ENCODE measurements around the gene ZNF581. TPM values are rescaled to one million over a fixed set of nuclear protein-coding genes. Genes with fewer than 3 reads are reported as not detected.

ZNF581 gene
- total and polyA plus RNA-seq, 9 donors, result 11.2 to 40.2 (median 34.0) TPM

DNA sequence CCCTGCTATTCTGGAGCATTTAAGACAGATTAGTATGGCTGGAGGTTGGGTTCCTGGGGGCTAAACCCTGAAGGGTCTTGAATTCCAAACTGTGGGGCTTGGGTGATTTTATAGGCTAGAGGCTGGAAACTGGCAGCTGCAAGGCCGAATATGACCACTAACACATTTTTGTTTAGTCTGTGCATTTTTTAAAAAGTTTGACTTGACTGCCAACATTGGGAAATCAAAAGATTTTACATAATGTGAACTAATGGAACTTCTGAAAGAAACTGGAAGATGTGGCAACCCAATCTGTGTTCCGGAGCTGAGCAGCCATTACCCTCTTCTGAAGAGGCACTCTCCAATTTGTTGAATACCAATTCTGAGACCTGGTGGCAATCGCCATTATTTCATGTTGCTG lies 24.2 kb upstream of the ZNF581 start:
- H3K9me3 ChIP-seq, result no peaks in the 10 kb centered on the region
- no peak overlapping the region for H3K4me3 ChIP-seq
- WGBS, 3 donors, result 26 to 49% (median 40%) methylated on average over 3 of the region's 3 CpGs
- no peaks in the 10 kb centered on the region for H3K27me3 ChIP-seq
- TF ChIP-seq EP300 (IDR thresholded peaks at IDR 0.05) (no peak), POLR2A (IDR thresholded peaks at IDR 0.05) (no peak), CTCF (IDR thresholded peaks at IDR 0.05) (no peak)
- peaks cover 2% of the 10 kb centered on the region for H3K4me1 ChIP-seq (ENCODE audit: insufficient read depth)
- no peak for DNase-seq
- intact Hi-C loops (cut with DNase I), result no loop called here
- H3K27ac ChIP-seq, result no peak overlapping the region
- H3K36me3 ChIP-seq, result no peaks in the 10 kb centered on the region

DNA sequence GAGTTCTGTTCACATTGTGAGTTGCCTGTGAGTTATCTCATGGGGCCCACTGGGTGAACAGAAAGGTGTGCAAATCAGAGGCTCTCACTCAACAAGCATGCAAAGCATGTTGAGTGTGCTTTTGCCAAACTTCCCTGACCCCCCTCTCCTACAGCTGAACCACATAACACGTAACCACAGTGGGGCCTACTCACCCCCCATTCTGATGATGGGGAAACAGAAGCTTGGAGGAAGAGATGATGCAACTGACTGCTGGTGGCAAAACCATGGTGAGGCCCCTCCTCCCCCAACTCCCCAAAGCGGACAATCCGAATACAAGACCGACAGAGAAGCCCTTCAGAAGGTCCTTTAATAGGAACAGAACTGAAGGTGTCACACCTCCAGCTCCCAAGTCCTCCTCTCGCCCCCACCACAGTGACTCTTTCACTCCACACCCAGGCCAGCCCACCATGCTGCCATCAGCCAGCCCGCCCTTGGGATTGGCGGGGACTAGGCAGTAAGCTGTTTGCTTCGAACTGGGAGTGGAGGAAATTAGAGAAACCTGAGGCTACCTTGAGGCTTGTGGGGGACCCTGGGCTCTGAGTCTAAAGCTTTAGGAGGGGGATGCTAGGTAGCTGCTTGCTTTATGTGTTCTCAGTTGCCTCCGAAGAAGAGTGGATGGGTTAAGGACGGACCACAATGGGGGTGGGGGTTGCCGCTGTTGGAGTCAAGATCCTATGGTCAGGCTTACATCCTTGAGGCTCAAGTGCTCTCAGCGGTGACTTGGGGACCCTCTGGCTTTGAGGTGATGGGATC lies 22.8 kb upstream of the ZNF581 start:
- no peak for DNase-seq
- intact Hi-C loops (cut with DNase I), result loop anchor here in 1 of 4 donors (5.0 kb wide), 1 partner anchor 103 kb away; no protein-coding TSS in a partner anchor
- Histone ChIP-seq H3K27ac (no peak overlapping the region), H3K36me3 (no peaks in the 10 kb centered on the region), H3K4me3 (no peak overlapping the region), H3K9me3 (no peaks in the 10 kb centered on the region), H3K4me1 (ENCODE audit: insufficient read depth) (peaks cover 4% of the 10 kb centered on the region), H3K27me3 (no peaks in the 10 kb centered on the region)
- WGBS, 3 donors, result 88 to 93% (median 89%) methylated on average over 12 of the region's 12 CpGs
- TF ChIP-seq EP300 (IDR thresholded peaks at IDR 0.05), result no peak
- no peak for TF ChIP-seq POLR2A (IDR thresholded peaks at IDR 0.05)
- TF ChIP-seq CTCF (IDR thresholded peaks at IDR 0.05), result no peak

DNA sequence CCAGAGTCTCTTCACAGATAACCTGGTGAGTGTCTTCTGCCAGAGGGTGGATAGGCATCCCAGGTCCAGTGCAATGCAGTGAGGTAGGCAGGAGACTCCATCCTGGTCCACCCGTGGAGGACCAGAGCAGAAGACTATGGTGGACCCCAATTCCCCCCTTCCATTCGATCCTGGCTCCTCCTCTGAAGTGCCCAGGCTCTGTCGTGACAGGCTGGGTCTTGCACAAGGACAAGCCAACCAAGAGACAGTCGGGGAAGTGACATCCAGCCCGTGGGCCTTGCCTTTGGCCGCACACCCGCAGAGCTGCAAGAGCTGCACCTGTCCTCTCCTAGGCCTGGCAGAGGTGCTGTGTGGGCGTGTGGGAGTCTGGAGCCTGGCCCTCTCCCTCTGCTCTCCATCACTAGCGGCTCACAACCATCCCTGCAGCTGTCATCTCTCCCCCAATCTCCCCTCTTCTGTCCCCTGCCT lies 22.2 kb upstream of the ZNF581 start:
- 53 to 72% (median 59%) methylated on average over 8 to 9 of the region's 9 CpGs for WGBS, 3 donors

DNA sequence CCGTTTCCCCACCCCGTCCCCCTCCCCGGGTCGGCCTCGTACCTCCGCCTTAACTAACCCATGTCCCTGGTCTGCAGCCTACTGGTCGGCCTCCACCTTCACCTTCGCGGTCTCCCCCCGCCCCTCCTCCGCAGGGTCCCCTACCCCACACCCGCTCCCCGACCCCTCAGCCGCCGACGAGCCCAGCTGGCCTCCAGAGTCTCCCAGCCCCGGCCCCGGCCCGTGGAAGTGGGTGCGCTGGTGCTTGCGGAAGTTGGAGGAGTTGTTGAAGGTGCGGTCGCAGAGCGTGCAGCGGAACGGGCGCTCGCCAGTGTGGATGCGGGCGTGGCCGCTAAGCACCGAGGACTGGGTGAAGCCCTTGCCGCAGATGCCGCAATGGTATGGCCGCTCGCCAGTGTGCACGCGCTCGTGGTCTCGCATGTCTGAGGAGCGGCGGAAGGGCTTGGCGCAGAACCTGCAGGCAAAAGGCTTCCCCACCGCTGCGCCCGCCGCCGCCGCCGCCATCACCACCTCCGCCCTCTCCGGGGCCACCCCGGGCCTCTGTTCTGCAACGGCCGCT lies 21.7 kb upstream of the ZNF581 start:
- H3K27ac ChIP-seq, result no peak overlapping the region
- H3K4me1 ChIP-seq (ENCODE audit: insufficient read depth), result peaks cover 4% of the 10 kb centered on the region
- no peaks in the 10 kb centered on the region for H3K36me3 ChIP-seq
- DNase-seq, result peak in 4 of 5 donors; percentile 52 to 66 (median 61)
- intact Hi-C loops (cut with DNase I), result loop anchor here in 1 of 4 donors (5.0 kb wide), 1 partner anchor 104 kb away; no protein-coding TSS in a partner anchor
- H3K9me3 ChIP-seq, result no peaks in the 10 kb centered on the region
- 88 to 92% (median 90%) methylated on average over 55 of the region's 55 CpGs for WGBS, 3 donors
- H3K27me3 ChIP-seq, result no peaks in the 10 kb centered on the region
- no peak overlapping the region for H3K4me3 ChIP-seq
- no peak for TF ChIP-seq CTCF (IDR thresholded peaks at IDR 0.05)
- TF ChIP-seq POLR2A (IDR thresholded peaks at IDR 0.05), result no peak
- no peak for TF ChIP-seq EP300 (IDR thresholded peaks at IDR 0.05)

More for the DNA sequence above, 22.2 kb upstream of the ZNF581 start:
- peaks cover 4% of the 10 kb centered on the region for H3K4me1 ChIP-seq (ENCODE audit: insufficient read depth)
- no peak for TF ChIP-seq POLR2A (IDR thresholded peaks at IDR 0.05)
- TF ChIP-seq EP300 (IDR thresholded peaks at IDR 0.05), result no peak
- no peak for TF ChIP-seq CTCF (IDR thresholded peaks at IDR 0.05)
- no peaks in the 10 kb centered on the region for H3K27me3 ChIP-seq
- H3K9me3 ChIP-seq, result no peaks in the 10 kb centered on the region
- H3K36me3 ChIP-seq, result no peaks in the 10 kb centered on the region
- no peak overlapping the region for H3K27ac ChIP-seq
- intact Hi-C loops (cut with DNase I), result loop anchor here in 1 of 4 donors (5.0 kb wide), 1 partner anchor 104 kb away; no protein-coding TSS in a partner anchor
- H3K4me3 ChIP-seq, result no peak overlapping the region
- no peak for DNase-seq

Measured in ovary (tissue), 9 donors.